Panc1 (cell line): Measurements from ENCODE around the gene DMBT1.

Source experiments
- CTCF ChIP-seq: fragments of 450-650 bp; IDR thresholded peaks from 2 replicates; pipeline ENCODE4 v1.5.1; 2017; ENCODE audit warnings: mild to moderate bottlenecking
- SIN3A ChIP-seq: IDR thresholded peaks from 2 replicates; pipeline ENCODE4 v1.6.1; 2012; ENCODE audit warnings: low read depth, mild to moderate bottlenecking, low read length, moderate library complexity, borderline replicate concordance; ENCODE audit not compliant: insufficient read depth

- TF ChIP-seq CTCF (no peak), SIN3A (no peak)
These were observed 31.6 kb downstream of the DMBT1 start for GRCh38 chr10:122592161-122592560.
